Stimulated activated naive CD8-positive, alpha-beta T cell treated with anti-CD3 and anti-CD28 coated beads, Interleukin-15, Interleukin-2, amounts not matched to agents 100 ng/mL and 50 ng/mL, for 24 hours (primary cell): ENCODE data around the gene LINGO4.

Source experiments
- H3K27ac Mint-ChIP-seq: one replicate; pipeline ENCODE4 v1.8.0; 2021; ENCODE audit warnings: mild to moderate bottlenecking, mixed read lengths
- H3K27me3 Mint-ChIP-seq: one replicate; pipeline ENCODE4 v1.8.0; 2021; ENCODE audit warnings: mixed read lengths
- H3K36me3 Mint-ChIP-seq: one replicate; pipeline ENCODE4 v1.8.0; 2021; ENCODE audit warnings: low read depth, mixed read lengths
- H3K4me1 Mint-ChIP-seq: one replicate; pipeline ENCODE4 v1.8.0; 2021; ENCODE audit warnings: low read depth, mixed read lengths
- H3K4me3 Mint-ChIP-seq: one replicate; pipeline ENCODE4 v1.8.0; 2021; ENCODE audit warnings: mild to moderate bottlenecking, mixed read lengths
- H3K9me3 Mint-ChIP-seq: one replicate; pipeline ENCODE4 v1.8.0; 2021; ENCODE audit warnings: mixed read lengths

Gene LINGO4, protein sequence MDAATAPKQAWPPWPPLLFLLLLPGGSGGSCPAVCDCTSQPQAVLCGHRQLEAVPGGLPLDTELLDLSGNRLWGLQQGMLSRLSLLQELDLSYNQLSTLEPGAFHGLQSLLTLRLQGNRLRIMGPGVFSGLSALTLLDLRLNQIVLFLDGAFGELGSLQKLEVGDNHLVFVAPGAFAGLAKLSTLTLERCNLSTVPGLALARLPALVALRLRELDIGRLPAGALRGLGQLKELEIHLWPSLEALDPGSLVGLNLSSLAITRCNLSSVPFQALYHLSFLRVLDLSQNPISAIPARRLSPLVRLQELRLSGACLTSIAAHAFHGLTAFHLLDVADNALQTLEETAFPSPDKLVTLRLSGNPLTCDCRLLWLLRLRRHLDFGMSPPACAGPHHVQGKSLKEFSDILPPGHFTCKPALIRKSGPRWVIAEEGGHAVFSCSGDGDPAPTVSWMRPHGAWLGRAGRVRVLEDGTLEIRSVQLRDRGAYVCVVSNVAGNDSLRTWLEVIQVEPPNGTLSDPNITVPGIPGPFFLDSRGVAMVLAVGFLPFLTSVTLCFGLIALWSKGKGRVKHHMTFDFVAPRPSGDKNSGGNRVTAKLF

DNA sequence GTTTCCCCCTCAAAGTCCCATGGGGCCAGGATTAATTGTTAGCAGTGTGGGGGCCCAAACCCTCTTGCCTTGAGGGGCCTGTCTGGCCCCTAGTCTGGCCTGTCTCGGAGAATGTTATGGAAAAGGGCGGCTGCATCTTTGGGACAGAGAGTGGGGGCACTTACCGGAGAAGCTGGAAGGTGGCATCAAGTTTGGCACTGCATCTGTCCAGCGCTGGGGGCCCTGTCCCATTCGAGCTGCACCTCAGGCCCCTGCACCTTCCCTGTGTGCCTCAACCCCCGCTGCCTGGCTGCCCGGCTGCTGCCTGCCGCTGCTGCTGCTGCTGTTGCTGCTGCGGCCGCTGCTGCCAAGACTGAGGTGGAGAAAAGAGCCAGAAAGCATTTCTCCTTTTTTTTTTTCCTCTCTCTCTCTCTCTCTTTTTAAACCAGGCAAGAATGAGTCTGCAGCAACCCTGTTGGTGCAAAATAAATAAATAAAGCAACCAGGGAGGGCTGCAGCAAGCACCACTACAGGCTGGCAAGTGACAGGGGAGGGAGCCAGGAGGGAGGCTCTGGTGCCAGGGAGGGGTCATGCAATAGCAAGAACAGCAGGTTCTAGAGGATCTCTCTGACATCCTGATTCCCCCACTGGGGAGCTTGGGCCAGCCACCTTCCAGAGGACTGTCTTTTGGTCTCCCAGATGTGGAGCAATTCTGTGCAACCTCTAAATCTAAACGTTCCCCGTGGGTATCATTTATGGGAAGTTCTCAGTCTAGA lies at the start of gene LINGO4:
Gene LINGO4, minus strand, starts transcription at position 354 of the 755 bp plus-strand sequence. CDS start 2,715 bp downstream, outside the sequence.
- Mint-ChIP-seq H3K4me1 (peaks cover 4% of the 10 kb centered on the region), H3K27ac (no peak within 1 kb of the TSS)

DNA sequence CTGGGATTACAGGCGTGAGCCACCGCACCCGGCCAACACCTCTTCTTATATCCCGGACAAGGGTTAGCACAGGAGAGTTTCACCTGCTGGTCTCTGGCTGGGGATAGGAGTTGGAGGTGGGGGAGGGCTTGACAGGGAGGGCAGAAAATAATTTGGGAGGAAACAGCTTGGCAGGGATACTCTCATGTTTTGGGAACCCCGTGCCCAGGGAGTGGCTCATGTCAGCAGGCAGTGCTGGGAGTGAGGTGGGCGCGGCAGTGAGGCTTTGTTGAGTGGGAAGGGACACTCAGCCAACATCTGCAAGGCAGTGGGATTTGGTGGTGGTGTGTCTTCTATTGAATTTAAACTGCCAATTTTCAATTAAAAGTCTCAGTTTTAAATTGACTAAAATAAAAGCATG lies 49.4 kb upstream of the LINGO4 start:
- H3K4me3 Mint-ChIP-seq: no peak overlapping the region
- H3K9me3 Mint-ChIP-seq: no peaks in the 10 kb centered on the region
- peaks cover 1% of the 10 kb centered on the region for H3K4me1 Mint-ChIP-seq
- H3K27me3 Mint-ChIP-seq: no peaks in the 10 kb centered on the region
- no peak overlapping the region for H3K27ac Mint-ChIP-seq
- peaks cover 5% of the 10 kb centered on the region for H3K36me3 Mint-ChIP-seq

More for the DNA sequence above, at the start of gene LINGO4:
- Mint-ChIP-seq H3K4me3 (no peak within 1 kb of the TSS), H3K36me3 (no peaks in the 10 kb centered on the region), H3K9me3 (no peaks in the 10 kb centered on the region), H3K27me3 (peaks cover 4% of the 10 kb centered on the region)

DNA sequence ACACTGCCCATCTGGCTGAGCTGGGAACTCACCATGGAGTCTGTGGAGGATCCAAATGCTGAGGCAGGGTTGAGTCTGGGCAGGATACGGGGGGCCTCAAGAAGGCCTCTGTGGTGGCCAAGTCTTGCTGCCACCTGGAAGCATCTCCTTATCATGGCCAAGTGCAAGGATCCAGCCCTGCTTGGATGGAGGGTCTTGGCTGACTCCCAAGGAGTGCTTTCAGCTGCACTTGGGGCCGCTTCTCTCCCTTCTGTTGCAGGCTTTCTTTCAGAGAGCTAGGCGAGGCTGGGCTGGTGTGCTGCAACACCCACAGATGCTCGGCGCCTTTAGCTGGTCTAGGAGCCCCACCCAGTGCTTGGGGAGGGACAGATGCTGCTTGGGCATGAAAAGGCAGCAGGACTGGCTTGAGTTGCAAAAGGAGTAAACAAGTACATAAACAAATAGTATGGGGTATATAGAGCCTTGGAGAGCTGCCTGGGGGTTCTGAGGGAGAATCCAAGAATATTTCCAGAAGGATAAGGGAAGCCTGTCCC lies 48.3 kb upstream of the LINGO4 start, which contains the start of gene THEM5:
Gene THEM5, minus strand, starts transcription at position 302 of the 533 bp plus-strand sequence. Its CDS starts 147 bp downstream, at position 155.
- Mint-ChIP-seq H3K36me3 (peaks cover 11% of the 10 kb centered on the region), H3K4me3 (no peak within 1 kb of the TSS), H3K4me1 (peaks cover 11% of the 10 kb centered on the region), H3K27me3 (no peaks in the 10 kb centered on the region), H3K9me3 (no peaks in the 10 kb centered on the region), H3K27ac (no peak within 1 kb of the TSS)

DNA sequence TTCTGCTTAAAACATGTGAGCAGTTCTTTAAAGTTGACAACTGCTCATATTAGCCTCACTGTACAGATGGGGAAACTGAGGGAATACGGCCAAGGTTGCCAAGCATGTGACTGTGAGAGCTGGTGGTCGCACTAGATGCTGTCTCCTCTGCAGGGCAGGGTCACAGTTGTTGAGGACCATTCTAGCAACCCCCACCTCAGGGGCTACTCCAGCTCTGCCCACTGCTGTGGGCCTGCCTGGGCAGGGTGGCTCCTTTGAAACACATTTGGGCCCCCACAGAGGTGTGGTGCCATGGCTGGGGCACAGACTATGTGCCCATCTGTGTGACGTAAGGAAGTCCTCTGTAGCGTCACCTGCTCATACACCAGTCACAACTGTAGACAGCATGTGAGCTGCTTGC lies 47.5 kb upstream of the LINGO4 start:
- no peak overlapping the region for H3K27ac Mint-ChIP-seq
- no peaks in the 10 kb centered on the region for H3K9me3 Mint-ChIP-seq
- H3K4me3 Mint-ChIP-seq: no peak overlapping the region
- H3K27me3 Mint-ChIP-seq: no peaks in the 10 kb centered on the region
- peaks cover 16% of the 10 kb centered on the region for H3K4me1 Mint-ChIP-seq
- peaks cover 11% of the 10 kb centered on the region for H3K36me3 Mint-ChIP-seq

DNA sequence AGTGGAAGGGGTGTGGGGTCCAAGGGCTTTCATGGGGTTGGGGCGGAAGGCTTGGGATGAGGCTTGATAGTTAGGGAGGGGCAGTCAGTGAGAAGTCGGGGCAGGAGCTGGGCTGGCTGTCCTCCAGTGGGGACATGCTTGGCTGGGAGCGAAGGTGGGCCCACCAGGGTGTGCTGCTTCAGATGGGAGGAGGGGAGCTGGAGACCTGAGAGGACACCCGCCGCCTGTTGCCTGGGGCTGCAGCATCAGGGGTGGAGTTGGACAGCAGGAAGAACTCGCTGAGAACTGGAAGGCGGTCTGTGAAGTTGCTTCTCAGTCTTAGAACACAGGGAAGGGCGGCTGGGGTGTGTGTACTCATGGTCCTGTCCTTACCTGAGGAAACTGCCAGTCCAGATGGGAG lies 46.7 kb upstream of the LINGO4 start:
- H3K9me3 Mint-ChIP-seq: no peaks in the 10 kb centered on the region
- H3K27ac Mint-ChIP-seq: no peak overlapping the region
- H3K4me1 Mint-ChIP-seq: peaks cover 17% of the 10 kb centered on the region
- no peaks in the 10 kb centered on the region for H3K27me3 Mint-ChIP-seq
- no peak overlapping the region for H3K4me3 Mint-ChIP-seq
- peaks cover 11% of the 10 kb centered on the region for H3K36me3 Mint-ChIP-seq

DNA sequence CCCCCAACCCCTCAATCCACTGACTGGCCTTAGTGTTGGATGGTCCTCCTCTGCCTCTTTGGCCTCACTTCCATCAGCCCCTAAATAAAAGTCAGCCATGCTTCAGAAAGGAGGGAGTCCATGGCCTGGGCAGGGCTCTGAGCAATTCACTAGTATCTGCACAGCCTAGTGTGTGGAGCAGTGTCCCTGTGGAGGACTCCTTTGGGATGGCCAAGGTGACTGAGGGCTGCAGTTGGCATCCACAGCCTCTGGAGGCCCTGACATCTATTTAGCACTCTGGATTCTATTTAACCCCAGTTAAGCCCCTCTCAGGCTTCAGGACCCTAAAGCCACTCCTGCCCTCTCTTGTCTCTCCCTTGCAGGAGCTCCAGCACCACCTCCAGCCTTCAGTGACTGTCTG lies 44.7 kb upstream of the LINGO4 start:
- Mint-ChIP-seq H3K27me3 (no peaks in the 10 kb centered on the region), H3K4me3 (no peak overlapping the region), H3K9me3 (no peaks in the 10 kb centered on the region), H3K4me1 (peaks cover 28% of the 10 kb centered on the region), H3K36me3 (peaks cover 26% of the 10 kb centered on the region), H3K27ac (no peak overlapping the region)

DNA sequence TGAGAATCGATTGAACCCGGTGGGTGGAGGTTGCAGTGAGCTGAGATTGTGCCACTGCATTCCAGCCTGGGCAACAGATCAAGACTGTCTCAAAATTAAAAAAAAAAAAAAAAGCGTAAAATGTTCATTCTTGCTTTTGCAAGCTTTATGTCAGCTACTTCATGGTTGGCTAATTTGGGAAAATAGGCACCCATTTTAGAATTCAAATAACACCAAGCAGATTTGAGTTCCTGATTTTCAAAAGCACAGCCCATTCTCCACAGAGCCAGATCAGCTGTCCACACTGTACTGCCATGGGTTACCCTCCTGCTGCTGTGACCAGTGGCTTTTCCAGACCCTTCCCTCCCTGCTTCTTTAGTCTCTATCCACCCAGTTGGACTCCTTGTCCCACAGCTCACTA lies 43.9 kb upstream of the LINGO4 start:
- Mint-ChIP-seq H3K27ac (peak overlapping the region; percentile 15), H3K4me1 (peaks cover 28% of the 10 kb centered on the region), H3K36me3 (peaks cover 34% of the 10 kb centered on the region), H3K9me3 (no peaks in the 10 kb centered on the region), H3K4me3 (no peak overlapping the region), H3K27me3 (no peaks in the 10 kb centered on the region)

DNA sequence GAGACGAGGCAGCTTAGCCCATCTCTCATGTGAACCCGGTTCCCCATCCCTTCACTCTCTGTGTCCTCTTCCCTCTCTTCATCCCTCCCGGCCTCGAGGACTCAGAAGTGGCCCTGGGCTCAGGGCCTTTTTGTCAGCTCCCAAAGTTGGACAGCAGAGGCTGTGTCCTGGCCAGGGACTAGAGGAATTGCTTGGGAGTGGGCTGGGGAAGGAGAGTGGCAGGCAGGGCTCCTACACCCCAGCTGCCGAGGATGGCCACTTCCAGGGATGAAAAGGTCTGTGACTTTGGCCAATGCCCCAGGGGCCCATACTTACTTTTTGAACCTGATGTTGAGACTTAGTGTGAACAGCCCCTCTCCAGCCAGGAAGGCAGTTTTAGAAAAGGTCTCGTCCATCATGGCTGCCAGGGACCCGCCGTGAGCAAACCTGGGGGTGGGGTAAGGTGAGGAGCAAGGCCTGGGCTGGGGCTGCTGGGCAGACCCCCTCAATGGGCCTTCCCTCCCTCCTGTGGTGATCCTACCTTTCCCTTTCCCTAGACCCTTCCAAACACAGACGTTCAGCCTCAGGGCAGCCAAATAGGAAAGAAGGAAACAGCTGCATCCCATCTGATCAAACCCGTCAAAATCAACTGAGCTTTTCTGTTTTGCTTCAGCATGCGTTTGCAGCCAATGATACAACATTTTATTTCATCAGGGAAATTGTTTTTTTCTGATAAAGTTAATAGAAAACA lies 42.8 kb upstream of the LINGO4 start:
- H3K27ac Mint-ChIP-seq: no peak overlapping the region
- H3K36me3 Mint-ChIP-seq: peaks cover 41% of the 10 kb centered on the region
- H3K27me3 Mint-ChIP-seq: no peaks in the 10 kb centered on the region
- no peak overlapping the region for H3K4me3 Mint-ChIP-seq
- H3K4me1 Mint-ChIP-seq: peaks cover 28% of the 10 kb centered on the region
- H3K9me3 Mint-ChIP-seq: no peaks in the 10 kb centered on the region

DNA sequence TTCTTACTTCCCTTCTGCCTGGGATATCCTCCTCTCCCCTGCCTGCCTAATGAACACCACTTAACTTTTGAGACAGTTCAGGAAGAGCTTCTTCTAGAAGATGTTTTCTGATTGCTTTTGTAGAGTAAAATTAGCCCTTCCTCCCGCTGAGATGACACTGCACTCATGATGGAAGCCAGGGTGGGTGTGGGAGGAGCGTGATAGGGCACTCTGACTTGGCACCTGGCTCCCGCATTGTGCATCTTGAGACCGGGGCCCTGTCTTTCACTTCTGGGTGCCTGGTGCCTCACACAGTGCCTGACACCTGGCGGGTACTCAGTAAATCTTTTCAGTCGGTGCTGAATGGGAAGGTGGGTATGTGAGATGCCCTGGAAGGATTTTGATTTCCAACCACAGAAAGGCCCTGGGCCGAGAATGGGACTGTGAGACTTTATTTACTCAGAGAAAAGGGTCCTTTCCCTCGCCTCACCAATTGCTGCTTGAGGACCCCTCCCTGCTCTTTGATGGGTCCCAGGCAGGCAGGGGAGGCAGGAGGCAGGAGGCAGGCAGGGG lies 41.5 kb upstream of the LINGO4 start:
- no peaks in the 10 kb centered on the region for H3K9me3 Mint-ChIP-seq
- no peak overlapping the region for H3K4me3 Mint-ChIP-seq
- no peaks in the 10 kb centered on the region for H3K27me3 Mint-ChIP-seq
- peak overlapping the region; percentile 49 for H3K27ac Mint-ChIP-seq
- H3K36me3 Mint-ChIP-seq: peaks cover 46% of the 10 kb centered on the region
- H3K4me1 Mint-ChIP-seq: peaks cover 28% of the 10 kb centered on the region

DNA sequence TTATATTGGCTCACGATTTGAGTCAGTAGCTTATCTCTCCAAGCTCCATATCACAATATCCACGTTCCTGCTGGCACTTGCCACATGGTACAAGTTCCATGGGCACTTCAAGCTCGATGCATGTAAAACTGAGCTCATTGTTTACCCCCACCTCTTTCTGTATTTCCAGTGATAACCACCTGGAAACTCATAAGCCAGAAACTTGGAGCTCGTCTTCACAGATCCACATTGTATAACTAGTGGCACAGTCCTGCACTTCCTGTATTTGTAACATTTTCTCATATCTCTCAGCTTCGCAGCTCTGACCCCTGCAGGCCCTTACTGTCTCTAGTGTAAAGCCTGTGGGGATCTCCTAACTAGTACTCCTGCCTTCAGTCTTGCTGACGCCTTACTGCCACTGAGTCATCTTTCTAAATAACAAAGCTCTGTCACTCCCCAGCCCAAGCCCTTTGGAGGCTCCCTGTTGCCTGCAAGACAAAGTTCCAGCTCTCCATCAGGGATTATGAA lies 40.9 kb upstream of the LINGO4 start:
- Mint-ChIP-seq H3K27ac (peak overlapping the region; percentile 49), H3K4me1 (peaks cover 28% of the 10 kb centered on the region), H3K27me3 (no peaks in the 10 kb centered on the region), H3K36me3 (peaks cover 48% of the 10 kb centered on the region), H3K4me3 (no peak overlapping the region), H3K9me3 (no peaks in the 10 kb centered on the region)

DNA sequence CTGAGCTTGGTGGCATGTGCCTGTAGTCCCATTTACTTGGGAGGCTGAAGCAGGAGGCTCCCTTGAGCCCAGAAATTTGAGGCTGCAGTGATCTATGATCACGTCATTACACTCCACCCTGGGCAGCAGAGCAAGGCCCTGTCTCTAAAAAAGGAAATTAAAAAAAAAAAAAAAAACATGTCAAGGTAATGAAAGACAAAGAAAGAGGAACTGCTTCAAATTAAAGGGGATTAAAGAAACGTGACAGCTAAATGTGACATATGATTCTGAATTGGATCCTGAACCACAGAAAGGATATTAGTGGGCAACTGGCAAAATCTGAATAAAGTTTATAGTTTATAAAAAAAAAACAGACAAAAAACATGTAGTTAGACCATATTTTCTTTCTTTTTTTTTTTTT lies 38.2 kb upstream of the LINGO4 start:
- Mint-ChIP-seq H3K4me1 (peaks cover 38% of the 10 kb centered on the region), H3K4me3 (no peak overlapping the region), H3K9me3 (no peaks in the 10 kb centered on the region), H3K27me3 (no peaks in the 10 kb centered on the region), H3K36me3 (peaks cover 37% of the 10 kb centered on the region), H3K27ac (no peak overlapping the region)

DNA sequence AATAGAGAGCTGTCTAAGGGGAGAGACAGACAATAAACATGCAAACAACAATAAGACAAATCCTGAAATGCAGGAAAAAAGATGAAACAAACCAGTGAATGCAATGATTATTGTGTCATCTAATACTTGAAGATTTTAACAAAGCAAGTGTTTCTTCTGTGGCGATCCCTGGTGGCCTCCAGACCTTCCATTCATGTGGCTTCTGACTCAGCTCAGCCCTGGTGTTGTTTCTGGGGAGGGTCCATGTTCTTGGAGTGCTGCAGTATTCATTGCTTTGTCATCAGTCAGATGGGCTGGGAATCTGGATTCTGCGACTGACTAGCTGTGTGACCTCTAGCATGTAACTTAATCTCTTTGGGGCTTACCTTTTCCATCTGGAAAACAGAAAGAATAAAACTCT lies 35.9 kb upstream of the LINGO4 start:
- no peak overlapping the region for H3K4me3 Mint-ChIP-seq
- H3K9me3 Mint-ChIP-seq: no peaks in the 10 kb centered on the region
- H3K36me3 Mint-ChIP-seq: peaks cover 30% of the 10 kb centered on the region
- no peaks in the 10 kb centered on the region for H3K27me3 Mint-ChIP-seq
- peaks cover 42% of the 10 kb centered on the region for H3K4me1 Mint-ChIP-seq
- no peak overlapping the region for H3K27ac Mint-ChIP-seq

DNA sequence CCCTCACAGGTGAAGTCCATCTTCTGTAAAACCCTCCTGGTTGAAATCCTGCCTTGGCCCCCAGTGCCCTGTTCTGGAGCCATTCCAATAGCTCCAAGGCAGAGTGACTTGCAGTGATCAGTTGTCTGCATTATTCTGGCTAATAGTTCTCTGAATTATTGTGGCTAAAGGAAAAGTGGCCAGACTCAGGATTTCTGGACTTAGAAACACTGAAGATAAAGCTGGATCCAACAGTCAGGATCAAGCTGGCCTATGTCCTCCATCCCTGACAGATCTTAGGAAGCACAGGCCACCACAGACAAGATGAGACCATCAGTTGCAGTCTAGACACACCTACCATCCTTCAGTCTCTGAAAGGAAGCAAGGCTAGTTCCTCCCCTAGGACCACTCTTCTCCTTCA lies 35.2 kb upstream of the LINGO4 start:
- H3K27ac Mint-ChIP-seq: peak overlapping the region; percentile 82
- peaks cover 27% of the 10 kb centered on the region for H3K36me3 Mint-ChIP-seq
- H3K4me1 Mint-ChIP-seq: peaks cover 43% of the 10 kb centered on the region
- H3K9me3 Mint-ChIP-seq: no peaks in the 10 kb centered on the region
- H3K4me3 Mint-ChIP-seq: peak overlapping the region; percentile 85
- no peaks in the 10 kb centered on the region for H3K27me3 Mint-ChIP-seq
